Bronchial epithelial cell (primary cell): Measurements from ENCODE around the gene ABCB9. TPM values are rescaled to one million over a fixed set of nuclear protein-coding genes. Genes with fewer than 3 reads are reported as not detected.

Experiments
- DNase-seq: peaks from one replicate; pipeline ENCODE4 v3.0.0-alpha.2; 2010; ENCODE audit warnings: low read depth
- FAIRE-seq: peaks from 2 replicates; lab custom pipeline; 2011; peaks lifted over from hg19 to GRCh38; lab: Jason Lieb, UNC
- H3K27me3 ChIP-seq: 2 replicates; pipeline ENCODE4 v1.5.1; 2011; ENCODE audit warnings: low read length; ENCODE audit not compliant: control insufficient read depth, insufficient read depth
- H3K36me3 ChIP-seq: 2 replicates; pipeline ENCODE4 v1.5.1; 2011; ENCODE audit warnings: low read length; ENCODE audit not compliant: control insufficient read depth, insufficient read depth
- H3K4me3 ChIP-seq: 2 replicates; pipeline ENCODE4 v1.5.1; 2011; ENCODE audit warnings: mild to moderate bottlenecking, low read depth, low read length, control low read depth
- total RNA-seq: library from RNA; depleted of rRNA; stranded (reverse); fragments of >200 nt; gene quantifications from 2 replicates; pipeline ENCODE4 v1.2.1, GENCODE V29; 2014
- TF ChIP-seq, protein P1 (sequence below): IDR thresholded peaks from 2 replicates; pipeline ENCODE4 v1.5.1; 2011; ENCODE audit warnings: mild to moderate bottlenecking, moderate library complexity, low read length, control low read depth, inconsistent platforms; ENCODE audit not compliant: insufficient read depth, severe bottlenecking

Gene ABCB9
- total RNA-seq, 1 donor from 2014 or later, result 3.4 TPM

DNA sequence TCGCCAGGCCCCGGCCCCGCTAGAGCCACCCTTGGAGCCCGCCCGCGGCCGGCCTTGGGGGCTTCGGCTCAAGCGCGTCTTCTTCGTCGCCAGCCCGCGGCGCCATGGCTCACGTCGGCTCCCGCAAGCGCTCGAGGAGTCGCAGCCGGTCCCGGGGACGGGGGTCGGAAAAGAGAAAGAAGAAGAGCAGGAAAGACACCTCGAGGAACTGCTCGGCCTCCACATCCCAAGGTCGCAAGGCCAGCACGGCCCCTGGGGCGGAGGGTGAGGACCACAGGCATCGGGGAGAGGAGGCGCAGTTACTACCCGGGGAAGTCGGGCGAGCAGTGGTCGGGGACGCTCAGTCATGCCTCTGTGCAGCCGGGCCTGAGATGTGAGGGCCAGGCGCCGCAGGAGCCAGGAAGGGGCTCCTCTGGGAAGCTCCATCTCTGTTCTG lies 14.8 kb upstream of the ABCB9 start:
- DNase-seq, result no peak
- no peaks in the 10 kb centered on the region for H3K27me3 ChIP-seq
- TF ChIP-seq, protein P1, sequence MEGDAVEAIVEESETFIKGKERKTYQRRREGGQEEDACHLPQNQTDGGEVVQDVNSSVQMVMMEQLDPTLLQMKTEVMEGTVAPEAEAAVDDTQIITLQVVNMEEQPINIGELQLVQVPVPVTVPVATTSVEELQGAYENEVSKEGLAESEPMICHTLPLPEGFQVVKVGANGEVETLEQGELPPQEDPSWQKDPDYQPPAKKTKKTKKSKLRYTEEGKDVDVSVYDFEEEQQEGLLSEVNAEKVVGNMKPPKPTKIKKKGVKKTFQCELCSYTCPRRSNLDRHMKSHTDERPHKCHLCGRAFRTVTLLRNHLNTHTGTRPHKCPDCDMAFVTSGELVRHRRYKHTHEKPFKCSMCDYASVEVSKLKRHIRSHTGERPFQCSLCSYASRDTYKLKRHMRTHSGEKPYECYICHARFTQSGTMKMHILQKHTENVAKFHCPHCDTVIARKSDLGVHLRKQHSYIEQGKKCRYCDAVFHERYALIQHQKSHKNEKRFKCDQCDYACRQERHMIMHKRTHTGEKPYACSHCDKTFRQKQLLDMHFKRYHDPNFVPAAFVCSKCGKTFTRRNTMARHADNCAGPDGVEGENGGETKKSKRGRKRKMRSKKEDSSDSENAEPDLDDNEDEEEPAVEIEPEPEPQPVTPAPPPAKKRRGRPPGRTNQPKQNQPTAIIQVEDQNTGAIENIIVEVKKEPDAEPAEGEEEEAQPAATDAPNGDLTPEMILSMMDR, result no peak
- no peak for FAIRE-seq
- H3K4me3 ChIP-seq, result peak overlapping the region; percentile 79
- peaks cover 16% of the 10 kb centered on the region for H3K36me3 ChIP-seq

DNA sequence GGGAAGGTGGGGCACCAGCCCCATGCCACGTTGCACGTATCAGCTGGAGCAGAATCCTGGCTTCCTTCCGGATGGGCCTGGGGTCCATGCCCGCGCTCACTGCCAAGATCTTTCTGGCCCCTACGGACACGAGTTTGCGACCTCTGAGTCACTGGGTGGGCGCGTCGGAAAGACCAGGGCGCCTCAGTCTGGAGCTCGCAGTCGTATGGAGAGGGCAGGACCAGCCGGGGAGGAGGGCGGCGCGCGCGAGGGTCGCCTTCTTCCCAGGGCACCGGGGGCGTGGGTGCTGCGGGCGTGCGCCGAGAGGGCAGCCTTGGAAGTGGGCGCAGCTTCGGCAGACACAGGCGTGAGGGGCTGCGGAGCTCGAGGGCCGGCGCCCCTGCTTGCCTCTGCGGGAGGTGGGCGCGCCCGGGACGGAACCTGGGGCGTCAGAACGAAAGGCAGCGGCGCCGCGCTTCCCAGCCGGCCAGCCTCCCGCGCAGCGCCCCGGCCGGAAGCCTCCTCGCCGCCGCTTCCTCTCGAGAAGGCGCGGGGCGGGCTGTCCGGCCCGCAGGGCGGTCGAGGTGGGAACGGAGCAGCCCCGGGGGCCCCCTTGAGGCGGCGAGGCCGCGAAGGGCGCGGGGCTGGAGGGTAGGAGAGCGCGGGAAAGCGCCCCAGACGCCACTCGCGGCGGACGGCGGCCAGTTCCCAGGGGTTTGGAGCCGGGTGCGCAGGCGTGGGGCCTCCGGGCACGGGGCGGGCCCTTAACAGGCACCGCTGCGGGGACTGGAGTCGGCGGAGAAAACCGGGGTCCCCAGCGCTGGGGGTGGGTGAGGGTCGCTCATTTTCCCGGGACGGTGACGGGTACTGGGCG lies 14.1 kb upstream of the ABCB9 start, which contains the start of gene ARL6IP4:
ARL6IP4 (plus strand) TSS at position 499 of the 853 bp plus-strand sequence. CDS start 459 bp downstream, outside the sequence.
- TF ChIP-seq, protein P1, result no peak
- H3K36me3 ChIP-seq, result peaks cover 16% of the 10 kb centered on the region
- peak; percentile 16 for DNase-seq
- H3K27me3 ChIP-seq, result no peaks in the 10 kb centered on the region
- no peak for FAIRE-seq
- peak within 1 kb of the TSS; percentile 79 for H3K4me3 ChIP-seq

DNA sequence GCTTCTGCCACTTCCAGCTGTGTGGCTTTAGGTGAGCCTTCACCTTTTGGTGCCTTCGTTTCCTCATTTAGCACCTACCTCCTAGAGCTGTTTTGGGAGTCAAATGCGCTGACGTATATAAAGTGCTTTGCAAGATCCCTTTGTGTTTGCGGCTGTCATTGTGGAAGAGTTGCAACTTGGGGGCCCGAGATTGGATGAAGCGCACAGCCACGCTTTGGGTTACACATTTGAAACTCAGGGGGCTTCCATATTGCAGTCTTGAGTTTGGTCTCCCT lies 13.6 kb upstream of the ABCB9 start:
- Histone ChIP-seq H3K4me3 (peak overlapping the region; percentile 79), H3K36me3 (peaks cover 16% of the 10 kb centered on the region), H3K27me3 (no peaks in the 10 kb centered on the region)
- peak; percentile 20 for DNase-seq
- TF ChIP-seq, protein P1, result no peak
- no peak for FAIRE-seq

DNA sequence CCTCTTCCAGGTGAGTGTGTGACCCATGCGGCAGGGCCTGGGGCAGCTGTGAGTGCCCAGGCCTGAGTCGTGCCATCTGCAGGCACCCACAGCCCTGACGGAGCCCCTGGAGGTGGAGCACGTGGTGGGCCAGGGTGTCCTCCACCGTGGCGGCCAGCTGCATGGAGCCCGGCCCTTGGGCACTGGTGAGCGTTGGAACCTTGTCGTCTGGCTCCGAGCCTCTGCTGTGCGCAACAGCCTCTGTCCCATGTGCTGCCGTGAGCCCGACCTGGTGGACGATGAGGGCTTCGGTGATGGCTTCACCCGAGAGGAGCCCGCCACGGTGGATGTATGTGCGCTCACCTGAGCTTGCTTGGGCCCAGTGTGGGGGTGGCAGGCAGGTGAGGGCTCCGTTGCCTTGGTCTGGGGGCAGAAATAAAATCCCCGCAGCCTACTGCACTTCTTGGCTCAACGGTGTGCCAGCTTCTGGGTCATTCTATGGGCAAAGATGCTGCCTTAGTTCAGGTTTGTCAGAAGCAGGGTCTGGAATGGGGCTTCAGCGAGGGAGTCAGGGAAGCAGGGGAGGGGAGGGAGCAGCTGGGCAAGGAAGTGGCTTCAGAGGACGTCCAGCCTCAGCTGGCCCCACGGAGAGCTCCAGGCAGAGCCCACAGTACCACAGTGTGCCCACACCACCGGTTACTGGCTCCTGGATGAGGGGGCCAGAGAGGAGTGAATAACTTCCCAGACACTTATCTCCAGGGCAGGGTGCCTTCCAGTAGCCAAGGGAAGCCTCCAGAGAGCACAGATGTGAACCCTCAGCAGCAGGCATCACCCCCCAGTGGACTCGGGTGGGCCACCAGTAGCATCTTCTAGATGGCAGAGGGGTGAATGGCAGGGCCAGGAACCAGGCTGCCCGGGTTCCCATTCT lies 13.0 kb upstream of the ABCB9 start:
- DNase-seq (no peak), FAIRE-seq (no peak)
- TF ChIP-seq, protein P1, result no peak
- Histone ChIP-seq H3K4me3 (peak overlapping the region; percentile 79), H3K27me3 (no peaks in the 10 kb centered on the region), H3K36me3 (peaks cover 16% of the 10 kb centered on the region)

DNA sequence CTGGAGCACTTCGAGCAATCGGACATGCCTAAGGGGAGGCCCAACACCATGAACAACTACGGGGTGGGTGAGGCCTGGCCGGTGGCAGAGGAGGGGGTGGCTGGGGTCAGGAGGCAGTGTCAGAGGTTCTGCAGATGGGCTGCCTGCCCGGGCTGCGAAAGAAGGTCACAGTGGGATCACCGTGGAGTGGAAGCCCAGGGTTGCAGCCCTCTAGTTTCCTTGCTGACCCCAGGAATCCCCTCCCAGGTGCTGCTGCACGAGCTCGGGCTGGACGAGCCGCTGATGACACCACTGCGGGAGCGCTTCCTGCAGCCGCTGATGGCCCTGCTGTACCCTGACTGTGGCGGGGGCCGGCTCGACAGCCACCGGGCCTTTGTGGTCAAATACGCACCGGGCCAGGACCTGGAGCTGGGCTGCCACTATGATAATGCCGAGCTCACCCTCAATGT lies 12.3 kb upstream of the ABCB9 start:
- no peak for DNase-seq
- no peak for FAIRE-seq
- H3K4me3 ChIP-seq, result no peak overlapping the region
- TF ChIP-seq, protein P1, result no peak
- H3K36me3 ChIP-seq, result peaks cover 16% of the 10 kb centered on the region
- H3K27me3 ChIP-seq, result no peaks in the 10 kb centered on the region
